Smooth muscle cell (in vitro differentiated cells): ENCODE measurements around the gene PPARGC1A. TPM values are rescaled to one million over a fixed set of nuclear protein-coding genes. Genes with fewer than 3 reads are reported as not detected.

Experiments
- DNase-seq: peaks from one replicate; lab custom pipeline; 2025; ENCODE audit not compliant: unreplicated experiment; lab: John Stamatoyannopoulos, UW
- H2AFZ ChIP-seq: fragments of 200-600 bp; sonication (generic); 2 replicates; pipeline ENCODE4 v1.6.0; 2016; ENCODE audit warnings: antibody characterized with exemption, low read depth, mild to moderate bottlenecking
- H3F3A ChIP-seq: fragments of 200-600 bp; sonication (generic); 2 replicates; pipeline ENCODE4 v1.6.0; 2017; ENCODE audit warnings: antibody characterized with exemption, low read depth
- H3K27ac ChIP-seq: fragments of 200-600 bp; sonication (generic); 2 replicates; pipeline ENCODE4 v1.5.1; 2016; ENCODE audit warnings: low read depth, mild to moderate bottlenecking
- H3K27me3 ChIP-seq: fragments of 200-600 bp; sonication (generic); 2 replicates; pipeline ENCODE4 v1.6.1; 2016; ENCODE audit warnings: low read depth, mild to moderate bottlenecking
- H3K36me3 ChIP-seq: fragments of 200-600 bp; sonication (generic); 2 replicates; pipeline ENCODE4 v1.5.1; 2016; ENCODE audit warnings: low read depth
- H3K4me1 ChIP-seq: fragments of 200-600 bp; sonication (generic); 2 replicates; pipeline ENCODE4 v1.5.1; 2016; ENCODE audit warnings: low read depth
- H3K4me2 ChIP-seq: fragments of 200-600 bp; sonication (generic); 2 replicates; pipeline ENCODE4 v1.6.0; 2016; ENCODE audit warnings: mild to moderate bottlenecking
- H3K4me3 ChIP-seq: fragments of 200-600 bp; sonication (generic); 2 replicates; pipeline ENCODE4 v1.5.1; 2016; ENCODE audit warnings: mild to moderate bottlenecking
- H3K79me2 ChIP-seq: fragments of 200-600 bp; sonication (generic); 2 replicates; pipeline ENCODE4 v1.6.0; 2016; ENCODE audit warnings: low read depth, mild to moderate bottlenecking
- H3K9ac ChIP-seq: fragments of 200-600 bp; sonication (generic); 2 replicates; pipeline ENCODE4 v1.6.0; 2016; ENCODE audit warnings: low read depth
- H3K9me3 ChIP-seq: fragments of 200-600 bp; sonication (generic); replicated peaks from 2 replicates; pipeline ENCODE4 v1.5.1; 2016; ENCODE audit warnings: low read depth
- H4K20me1 ChIP-seq: fragments of 200-600 bp; sonication (generic); 2 replicates; pipeline ENCODE4 v1.6.0; 2016; ENCODE audit warnings: low read depth
- WGBS: methylation state at CpG from one replicate; pipeline ENCODE4 v1.1.7; 2016; ENCODE audit warnings: low lambda C conversion rate; 5-methylcytosine and 5-hydroxymethylcytosine counted together
- polyA plus RNA-seq: library from polyadenylated mRNA; unstranded; fragments of >200 nt; fragmentation: Nextera tagmentation; extraction: Ambion mirVana; gene quantifications from 2 replicates; pipeline ENCODE4 v1.2.1, GENCODE V29; 2016
- total RNA-seq: library from RNA; depleted of rRNA; stranded (reverse); fragments of >200 nt; gene quantifications from 2 replicates; pipeline ENCODE4 v1.2.3, GENCODE V29; 2014
- TF ChIP-seq, protein P1 (sequence below): fragments of 200-600 bp; sonication (generic); IDR thresholded peaks from 2 replicates; pipeline ENCODE4 v1.5.1; 2017; ENCODE audit warnings: borderline replicate concordance, mild to moderate bottlenecking, antibody characterized with exemption; ENCODE audit not compliant: insufficient read depth, poor library complexity, severe bottlenecking

Gene PPARGC1A
- total and polyA plus RNA-seq, 2 experiments from 2014 or later = 0.25 to 2.8 TPM

DNA sequence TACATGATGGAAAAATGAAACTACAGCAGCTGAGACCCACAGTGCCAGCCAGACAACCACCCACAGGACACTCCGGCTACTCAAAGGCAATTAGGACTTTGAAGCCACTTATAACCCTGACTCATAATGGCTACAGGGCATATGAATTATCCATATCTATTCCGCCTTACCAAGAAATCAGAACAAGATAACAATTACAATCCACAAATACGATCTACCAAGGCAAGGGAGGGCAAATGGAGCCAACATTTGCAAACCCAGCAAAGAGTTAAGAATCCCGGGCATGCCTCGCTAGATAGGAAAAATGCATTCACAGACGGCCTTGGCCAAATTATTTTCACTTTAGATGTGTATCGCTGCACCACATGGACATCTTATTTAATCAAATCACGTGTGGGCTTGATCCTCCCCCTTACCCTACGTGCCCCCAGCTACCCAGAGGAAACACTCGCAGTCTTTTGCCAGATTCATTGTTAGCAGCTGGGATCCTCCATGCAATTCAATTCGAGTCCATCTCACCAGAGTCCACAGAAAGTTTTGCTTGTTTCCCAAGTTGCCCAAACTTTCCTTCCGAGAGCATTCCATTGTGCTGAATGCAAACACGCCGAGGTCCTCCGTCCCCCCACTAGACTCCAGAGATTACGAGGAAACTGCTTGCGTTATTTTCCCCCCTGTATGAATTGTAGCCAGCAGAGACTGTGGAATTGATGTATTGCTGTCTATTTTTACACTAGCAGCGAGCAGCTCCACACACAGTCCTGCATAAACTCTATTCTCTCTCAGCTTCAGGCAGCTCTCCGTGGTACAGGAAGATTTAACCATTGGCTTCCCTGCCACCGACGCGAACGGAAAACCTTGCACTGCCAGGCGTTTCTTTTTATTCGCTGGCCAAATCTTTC is 1.2 kb downstream of the PPARGC1A start:
- Histone ChIP-seq H3K9ac (no peak overlapping the region), H2AFZ (peak overlapping the region; percentile 50), H3F3A (no peaks in the 10 kb centered on the region), H4K20me1 (no peaks in the 10 kb centered on the region), H3K27ac (no peak overlapping the region), H3K4me3 (peak overlapping the region; percentile 54), H3K9me3 (no peaks in the 10 kb centered on the region), H3K79me2 (no peaks in the 10 kb centered on the region), H3K27me3 (no peaks in the 10 kb centered on the region), H3K4me1 (peaks cover 22% of the 10 kb centered on the region), H3K36me3 (no peaks in the 10 kb centered on the region), H3K4me2 (peak overlapping the region; percentile 83)
- WGBS = 15% methylated on average over 25 of the region's 25 CpGs
- TF ChIP-seq, protein P1, sequence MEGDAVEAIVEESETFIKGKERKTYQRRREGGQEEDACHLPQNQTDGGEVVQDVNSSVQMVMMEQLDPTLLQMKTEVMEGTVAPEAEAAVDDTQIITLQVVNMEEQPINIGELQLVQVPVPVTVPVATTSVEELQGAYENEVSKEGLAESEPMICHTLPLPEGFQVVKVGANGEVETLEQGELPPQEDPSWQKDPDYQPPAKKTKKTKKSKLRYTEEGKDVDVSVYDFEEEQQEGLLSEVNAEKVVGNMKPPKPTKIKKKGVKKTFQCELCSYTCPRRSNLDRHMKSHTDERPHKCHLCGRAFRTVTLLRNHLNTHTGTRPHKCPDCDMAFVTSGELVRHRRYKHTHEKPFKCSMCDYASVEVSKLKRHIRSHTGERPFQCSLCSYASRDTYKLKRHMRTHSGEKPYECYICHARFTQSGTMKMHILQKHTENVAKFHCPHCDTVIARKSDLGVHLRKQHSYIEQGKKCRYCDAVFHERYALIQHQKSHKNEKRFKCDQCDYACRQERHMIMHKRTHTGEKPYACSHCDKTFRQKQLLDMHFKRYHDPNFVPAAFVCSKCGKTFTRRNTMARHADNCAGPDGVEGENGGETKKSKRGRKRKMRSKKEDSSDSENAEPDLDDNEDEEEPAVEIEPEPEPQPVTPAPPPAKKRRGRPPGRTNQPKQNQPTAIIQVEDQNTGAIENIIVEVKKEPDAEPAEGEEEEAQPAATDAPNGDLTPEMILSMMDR = no peak
- no peak for DNase-seq

DNA sequence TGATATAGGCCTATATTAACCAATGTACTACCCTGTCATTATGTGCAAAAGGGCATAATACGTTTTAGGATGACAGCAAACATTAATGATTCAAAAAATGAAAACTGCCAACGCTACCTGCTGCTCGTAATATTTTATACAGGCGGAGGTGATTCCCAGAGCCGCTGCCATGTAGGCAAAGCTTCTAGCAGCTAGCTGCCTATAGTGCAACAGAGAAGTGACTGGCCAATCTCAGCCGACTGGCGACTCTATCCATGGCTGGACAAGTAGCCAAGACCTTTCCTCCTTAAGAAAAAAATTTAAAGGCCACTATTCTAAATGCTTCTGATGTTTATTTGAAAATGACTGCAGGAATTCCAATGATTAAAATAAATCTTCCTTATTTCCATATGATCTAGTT is 1.9 kb downstream of the PPARGC1A start:
- Histone ChIP-seq H3K79me2 (no peaks in the 10 kb centered on the region), H3K4me3 (peak overlapping the region; percentile 54), H3K27me3 (no peaks in the 10 kb centered on the region), H3K4me2 (peak overlapping the region; percentile 83), H3K27ac (no peak overlapping the region), H4K20me1 (no peaks in the 10 kb centered on the region), H3K9ac (no peak overlapping the region), H3K4me1 (peaks cover 22% of the 10 kb centered on the region), H3K9me3 (no peaks in the 10 kb centered on the region), H3K36me3 (no peaks in the 10 kb centered on the region), H3F3A (no peaks in the 10 kb centered on the region), H2AFZ (peak overlapping the region; percentile 50)
- 86% methylated on average over 7 of the region's 7 CpGs for WGBS
- no peak for DNase-seq
- TF ChIP-seq, protein P1 = no peak

GRCh38 chr4:23887173-23887572 is 2.7 kb downstream of the PPARGC1A start:
- no peaks in the 10 kb centered on the region for H3K27me3 ChIP-seq
- peaks cover 3% of the 10 kb centered on the region for H3F3A ChIP-seq
- no peaks in the 10 kb centered on the region for H3K9me3 ChIP-seq
- no peak overlapping the region for H2AFZ ChIP-seq
- H3K79me2 ChIP-seq = no peaks in the 10 kb centered on the region
- DNase-seq = no peak
- no peak overlapping the region for H3K27ac ChIP-seq
- H3K4me1 ChIP-seq = peaks cover 22% of the 10 kb centered on the region
- H4K20me1 ChIP-seq = no peaks in the 10 kb centered on the region
- no peak overlapping the region for H3K9ac ChIP-seq
- no peaks in the 10 kb centered on the region for H3K36me3 ChIP-seq
- TF ChIP-seq, protein P1 = no peak
- 93% methylated on average over 3 of the region's 3 CpGs for WGBS
- no peak overlapping the region for H3K4me2 ChIP-seq
- no peak overlapping the region for H3K4me3 ChIP-seq
